Retinal pigment epithelial cell (primary cell): Measurements from ENCODE around the gene CCDC30.

ENCODE experiments used
- DNase-seq: peaks from one replicate; pipeline ENCODE4 v3.0.0-alpha.2; 2010; ENCODE audit warnings: low read depth
- H3K4me3 ChIP-seq: 2 replicates; pipeline ENCODE4 v1.5.1; 2011; ENCODE audit warnings: mild to moderate bottlenecking, low read length, control low read depth, moderate library complexity
- TF ChIP-seq, protein P1 (sequence below): conservative IDR thresholded peaks from 2 replicates; pipeline ENCODE4 v1.5.1; 2011; ENCODE audit warnings: low read depth, low read length, control low read depth, inconsistent platforms

The CCDC30 gene

DNA sequence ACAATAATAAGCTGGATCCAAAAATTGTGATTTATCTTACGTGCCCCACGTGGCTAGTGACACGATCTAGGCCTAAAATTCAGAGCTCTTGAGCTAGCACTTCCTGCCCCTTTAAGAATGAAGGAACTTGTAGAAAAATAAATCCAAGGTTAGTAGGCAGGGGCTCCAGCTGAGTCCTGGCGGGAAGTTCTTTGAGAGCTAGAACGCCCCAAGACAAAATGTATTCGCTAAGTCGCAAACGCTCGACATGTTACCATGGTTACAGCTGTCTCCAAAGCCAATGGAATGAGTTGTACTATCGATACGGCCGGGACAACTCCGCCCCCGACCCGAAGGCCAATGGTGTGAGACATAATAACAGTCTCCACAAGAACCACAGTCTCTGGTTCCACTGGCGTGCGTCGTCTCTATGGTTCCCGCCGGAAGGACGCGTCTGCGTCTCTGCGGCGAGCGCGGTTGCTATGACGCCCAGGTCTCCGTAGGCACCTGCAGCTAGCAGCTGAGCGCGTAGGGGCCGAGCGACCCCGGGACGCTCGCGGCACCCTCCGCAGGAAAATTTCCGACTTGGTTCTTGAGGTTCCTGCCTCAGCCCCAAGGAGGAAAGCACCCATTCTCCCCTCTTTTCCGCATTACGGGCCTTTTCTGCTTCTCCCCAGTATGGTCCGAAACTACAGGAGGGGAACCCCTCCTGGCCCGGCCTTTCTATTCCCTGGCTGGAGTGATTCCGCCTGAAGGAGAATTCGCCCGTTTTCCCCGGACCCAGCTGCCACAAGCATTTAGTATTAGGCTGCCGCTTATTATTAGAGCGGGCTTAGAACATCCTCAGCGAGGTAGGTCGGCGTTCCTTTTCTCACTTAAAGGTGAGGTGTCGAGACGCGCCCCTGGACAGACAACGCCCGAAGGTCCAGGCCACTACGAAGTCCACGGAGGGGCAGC, at the start of gene CCDC30:
TSS of gene CCDC30 (plus strand) at position 459 of the 936 bp plus-strand sequence. CDS start 17,266 bp downstream, outside the sequence.
- TF ChIP-seq, protein P1, sequence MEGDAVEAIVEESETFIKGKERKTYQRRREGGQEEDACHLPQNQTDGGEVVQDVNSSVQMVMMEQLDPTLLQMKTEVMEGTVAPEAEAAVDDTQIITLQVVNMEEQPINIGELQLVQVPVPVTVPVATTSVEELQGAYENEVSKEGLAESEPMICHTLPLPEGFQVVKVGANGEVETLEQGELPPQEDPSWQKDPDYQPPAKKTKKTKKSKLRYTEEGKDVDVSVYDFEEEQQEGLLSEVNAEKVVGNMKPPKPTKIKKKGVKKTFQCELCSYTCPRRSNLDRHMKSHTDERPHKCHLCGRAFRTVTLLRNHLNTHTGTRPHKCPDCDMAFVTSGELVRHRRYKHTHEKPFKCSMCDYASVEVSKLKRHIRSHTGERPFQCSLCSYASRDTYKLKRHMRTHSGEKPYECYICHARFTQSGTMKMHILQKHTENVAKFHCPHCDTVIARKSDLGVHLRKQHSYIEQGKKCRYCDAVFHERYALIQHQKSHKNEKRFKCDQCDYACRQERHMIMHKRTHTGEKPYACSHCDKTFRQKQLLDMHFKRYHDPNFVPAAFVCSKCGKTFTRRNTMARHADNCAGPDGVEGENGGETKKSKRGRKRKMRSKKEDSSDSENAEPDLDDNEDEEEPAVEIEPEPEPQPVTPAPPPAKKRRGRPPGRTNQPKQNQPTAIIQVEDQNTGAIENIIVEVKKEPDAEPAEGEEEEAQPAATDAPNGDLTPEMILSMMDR, result no peak
- DNase-seq, result peak; percentile 93
- peak within 1 kb of the TSS; percentile 83 for H3K4me3 ChIP-seq

DNA sequence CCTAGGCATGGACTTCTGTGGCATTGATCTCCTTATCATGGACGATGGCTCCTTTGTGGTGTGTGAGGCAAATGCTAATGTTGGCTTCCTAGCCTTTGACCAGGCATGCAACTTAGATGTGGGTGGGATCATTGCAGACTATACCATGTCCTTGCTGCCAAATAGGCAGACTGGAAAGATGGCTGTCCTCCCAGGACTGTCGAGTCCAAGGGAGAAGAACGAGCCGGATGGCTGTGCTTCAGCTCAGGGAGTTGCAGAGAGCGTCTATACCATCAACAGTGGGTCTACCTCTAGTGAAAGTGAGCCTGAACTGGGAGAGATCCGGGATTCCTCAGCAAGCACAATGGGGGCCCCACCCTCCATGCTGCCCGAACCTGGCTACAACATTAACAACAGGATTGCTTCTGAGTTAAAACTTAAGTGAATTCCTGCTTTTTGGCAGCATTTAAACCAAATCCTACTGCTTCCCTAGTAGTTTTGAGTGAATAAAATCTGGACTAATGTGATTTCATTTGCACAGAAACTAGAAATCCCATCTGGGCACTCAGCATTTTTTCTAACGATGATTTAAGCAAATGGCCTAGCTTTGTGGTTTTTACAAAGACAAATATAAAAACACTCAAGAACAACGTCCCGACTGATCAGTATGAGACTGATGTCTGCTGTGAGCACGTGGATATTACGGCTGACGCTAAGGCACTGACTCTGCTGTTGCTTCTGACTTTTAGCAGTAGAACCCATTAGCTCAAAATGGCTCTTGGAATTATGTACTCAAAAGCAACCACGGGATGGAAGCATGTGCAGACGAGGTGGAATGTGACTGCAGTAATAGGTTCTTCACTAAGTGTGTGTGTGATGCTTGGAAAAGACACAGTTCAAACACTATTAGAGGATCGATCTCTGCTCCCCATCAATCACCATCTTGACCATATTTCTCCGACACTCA, 48.3 kb upstream of the CCDC30 start:
- DNase-seq, result no peak
- TF ChIP-seq, protein P1, result no peak
- H3K4me3 ChIP-seq, result no peak overlapping the region

DNA sequence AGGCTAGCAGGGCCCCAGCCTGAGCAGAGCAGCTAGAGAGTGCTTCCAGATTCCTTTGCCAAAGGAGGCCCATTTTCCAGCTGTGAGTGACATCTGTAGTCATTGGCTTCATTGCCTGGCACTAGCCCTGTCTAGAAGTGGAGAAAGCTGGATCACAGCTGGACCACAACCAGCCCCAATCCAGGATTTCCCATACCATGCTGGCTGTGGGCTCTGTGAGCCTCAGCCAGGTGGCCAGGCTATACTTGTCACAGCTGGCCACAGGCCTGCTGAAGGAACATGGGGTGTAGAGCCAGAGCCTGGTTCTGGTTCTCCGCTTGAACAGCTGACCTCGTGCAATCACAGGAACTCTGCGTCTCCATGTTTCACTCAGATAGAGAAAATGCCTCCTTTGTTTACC, 45.9 kb upstream of the CCDC30 start:
- TF ChIP-seq, protein P1, result no peak
- H3K4me3 ChIP-seq, result no peak overlapping the region
- DNase-seq, result no peak

DNA sequence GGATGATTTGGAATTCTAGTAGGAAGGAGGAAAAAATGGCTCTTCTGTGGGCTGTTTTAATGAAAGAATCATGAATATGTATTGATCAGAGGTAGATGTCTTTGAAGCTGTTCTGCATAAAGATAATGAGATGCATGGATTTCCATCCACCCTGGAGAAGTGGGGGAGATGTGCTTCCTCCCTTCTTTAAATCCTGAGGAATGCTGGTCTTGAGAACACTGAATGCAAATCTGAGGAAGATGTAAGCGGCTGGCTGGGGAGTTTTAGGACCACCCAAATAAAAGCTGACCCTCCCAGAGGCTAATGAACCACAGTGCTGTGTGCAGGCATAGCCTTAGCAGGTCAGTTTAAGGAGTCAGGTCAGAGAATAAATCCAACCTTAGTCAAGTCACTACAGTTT, 44.6 kb upstream of the CCDC30 start:
- no peak for DNase-seq
- TF ChIP-seq, protein P1, result no peak
- H3K4me3 ChIP-seq, result no peak overlapping the region

- TF ChIP-seq, protein P1, result no peak
- no peak for DNase-seq
- H3K4me3 ChIP-seq, result no peak overlapping the region
Observed at GRCh38 chr1:42419126-42419821, 43.8 kb upstream of the CCDC30 start.

DNA sequence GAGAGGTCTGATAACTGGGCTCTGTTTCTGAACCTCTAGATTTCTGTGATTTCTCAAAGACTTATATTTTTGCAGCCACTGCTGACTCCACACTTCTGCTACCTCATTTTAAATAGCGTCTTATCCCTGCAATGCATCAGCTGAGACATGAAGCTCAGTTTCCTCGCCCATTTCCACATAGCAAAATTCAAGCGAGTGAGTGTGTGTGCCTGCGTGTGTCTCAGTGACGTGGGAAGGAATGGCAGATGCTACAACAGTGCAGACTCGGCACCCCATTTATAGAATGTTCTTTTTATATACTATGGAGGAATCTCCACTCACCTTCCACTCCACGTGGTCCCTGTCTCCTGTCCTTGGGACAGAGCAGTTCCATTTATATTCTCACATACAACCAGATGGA, 43.0 kb upstream of the CCDC30 start:
- no peak overlapping the region for H3K4me3 ChIP-seq
- no peak for DNase-seq
- TF ChIP-seq, protein P1, result no peak
